ENCODE data around the gene ENPP5.

The ENPP5 gene
- 0.31 to 0.34 reads per million in 2 donors for total RNA-seq

GRCh38 chr6:46170357-46171289 is at the start of gene ENPP5:
TSS of gene ENPP5 (minus strand) at chr6:46170980. CDS start at chr6:46168262, 2,718 bp downstream.
- peak; percentile 11 to 73 (median 31) for DNase-seq

GRCh38 chr6:46219661-46220060 is 48.9 kb upstream of the ENPP5 start:
- DNase-seq = no peak

GRCh38 chr6:46218457-46218856 is 47.7 kb upstream of the ENPP5 start:
- no peak for DNase-seq

GRCh38 chr6:46217671-46218131 is 46.9 kb upstream of the ENPP5 start:
- DNase-seq = no peak

GRCh38 chr6:46216879-46217278 is 46.1 kb upstream of the ENPP5 start:
- DNase-seq = no peak

- no peak for DNase-seq
Observed at GRCh38 chr6:46215777-46216176, 45.0 kb upstream of the ENPP5 start.

GRCh38 chr6:46215213-46215612 is 44.4 kb upstream of the ENPP5 start:
- no peak for DNase-seq

GRCh38 chr6:46211917-46212316 is 41.1 kb upstream of the ENPP5 start:
- DNase-seq = no peak

- DNase-seq = no peak
Observed at GRCh38 chr6:46210294-46210693, 39.5 kb upstream of the ENPP5 start.

- no peak for DNase-seq
Observed at GRCh38 chr6:46208303-46208702, 37.5 kb upstream of the ENPP5 start.

- DNase-seq = no peak
Observed at GRCh38 chr6:46207174-46207573, 36.4 kb upstream of the ENPP5 start.

- no peak for DNase-seq
Observed at GRCh38 chr6:46204880-46205650, 34.3 kb upstream of the ENPP5 start.

- no peak for DNase-seq
Observed at GRCh38 chr6:46203391-46204177, 32.8 kb upstream of the ENPP5 start.

GRCh38 chr6:46201702-46202101 is 30.9 kb upstream of the ENPP5 start:
- DNase-seq = no peak

GRCh38 chr6:46199387-46199786 is 28.6 kb upstream of the ENPP5 start:
- no peak for DNase-seq

- no peak for DNase-seq
Observed at GRCh38 chr6:46191961-46192360, 21.2 kb upstream of the ENPP5 start.

- no peak for DNase-seq
Observed at GRCh38 chr6:46190889-46191288, 20.1 kb upstream of the ENPP5 start.

GRCh38 chr6:46189726-46190125 is 18.9 kb upstream of the ENPP5 start:
- DNase-seq = no peak

- no peak for DNase-seq
Observed at GRCh38 chr6:46186583-46186982, 15.8 kb upstream of the ENPP5 start.

- no peak for DNase-seq
Observed at GRCh38 chr6:46184114-46184513, 13.3 kb upstream of the ENPP5 start.

GRCh38 chr6:46175976-46176375 is 5.2 kb upstream of the ENPP5 start:
- peak in 1 of 5 experiments; percentile 3 for DNase-seq

GRCh38 chr6:46175446-46175845 is 4.7 kb upstream of the ENPP5 start:
- peak in 2 of 5 experiments; percentile 73 to 96 for DNase-seq

- peak in 2 of 5 experiments; percentile 18 to 37 for DNase-seq
Observed at GRCh38 chr6:46174904-46175303, 4.1 kb upstream of the ENPP5 start.

All from T-helper 2 cell (primary cell).